HG03521 (cell line): Measurements from ENCODE around the gene DYNLL1.
"Not testable (repeated sequence)": the region's sequence is repeated elsewhere in the genome, so short reads cannot be mapped to it uniquely, and the experiment has no call there.

Experiments
- ATAC-seq: cut with Tn5 transposase; IDR thresholded peaks from one replicate; pipeline ENCODE4 v1.9.1; 2021; ENCODE audit warnings: mild to moderate bottlenecking, moderate library complexity; ENCODE audit not compliant: unreplicated experiment

Gene DYNLL1

DNA sequence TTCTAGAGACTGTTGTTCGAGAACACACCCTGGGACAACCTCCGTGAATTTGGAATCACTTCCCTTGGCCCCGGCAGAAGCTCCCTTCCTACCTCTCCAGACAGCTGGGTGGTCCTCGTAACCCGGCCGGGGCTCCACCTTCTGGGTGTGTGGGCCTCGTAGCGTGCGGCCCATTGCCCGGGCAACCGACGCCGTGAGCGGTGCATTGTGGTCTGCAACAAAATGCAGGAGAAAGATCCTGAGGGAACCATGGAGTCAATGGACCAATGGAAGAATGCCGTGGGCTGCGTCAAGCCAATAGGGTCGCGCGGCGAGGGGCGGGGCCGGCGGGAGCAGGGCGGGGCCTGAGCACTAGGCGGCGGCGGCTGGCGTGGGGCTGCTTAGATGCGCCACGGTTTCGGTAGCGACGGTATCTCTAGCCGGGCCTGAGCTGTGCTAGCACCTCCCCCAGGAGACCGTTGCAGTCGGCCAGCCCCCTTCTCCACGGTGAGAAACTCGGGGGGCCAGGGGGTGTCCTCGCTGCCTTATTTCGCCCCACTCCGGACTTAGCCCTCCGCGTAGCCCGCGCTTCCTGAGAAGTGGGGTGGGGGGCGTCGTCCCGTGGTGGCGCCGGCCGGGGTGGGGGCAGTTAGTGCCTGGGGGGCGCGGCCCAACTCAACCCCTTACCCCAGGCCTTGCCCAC is at the start of gene DYNLL1:
Gene DYNLL1, plus strand, starts transcription at position 383 of the 682 bp plus-strand sequence. CDS start 309 bp downstream, outside the sequence.
- peak; percentile 92 for ATAC-seq

DNA sequence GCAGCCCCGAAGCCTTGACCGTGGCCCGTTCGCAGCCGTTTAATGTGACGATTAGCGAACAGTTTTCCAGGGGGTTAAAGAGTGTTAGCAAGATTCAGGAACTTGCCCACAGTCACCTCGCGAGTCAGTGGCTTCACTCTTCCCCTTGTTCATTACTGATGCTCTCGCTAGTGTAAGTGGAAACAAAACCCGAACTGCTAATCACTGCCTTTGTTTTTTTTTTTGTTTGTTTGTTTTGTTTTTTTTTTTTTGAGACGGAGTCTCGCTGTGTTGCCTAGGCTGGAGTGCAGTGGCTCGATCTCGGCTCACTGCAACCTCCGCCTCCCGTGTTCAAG is 49.1 kb upstream of the DYNLL1 start:
- not testable (repeated sequence) for ATAC-seq

DNA sequence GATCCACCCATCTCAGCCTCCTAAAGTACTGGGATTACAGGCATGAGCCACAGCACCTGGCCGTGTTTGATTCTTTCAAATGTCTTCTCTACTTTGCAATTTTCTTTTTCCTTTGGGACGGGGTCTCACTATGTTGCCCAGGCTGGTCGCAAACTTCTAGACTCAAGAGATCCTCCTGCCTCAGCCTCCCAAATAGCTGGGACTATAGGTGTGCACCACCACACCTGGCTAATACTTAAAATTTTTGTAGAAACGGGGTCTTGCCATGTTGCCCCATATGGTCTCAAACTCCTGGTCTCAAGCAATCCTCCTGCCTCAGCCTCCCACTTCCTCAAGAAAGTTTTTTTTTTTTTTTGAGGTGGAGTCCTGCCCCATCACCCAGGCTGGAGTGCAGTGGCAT is 47.9 kb upstream of the DYNLL1 start:
- ATAC-seq: no peak

DNA sequence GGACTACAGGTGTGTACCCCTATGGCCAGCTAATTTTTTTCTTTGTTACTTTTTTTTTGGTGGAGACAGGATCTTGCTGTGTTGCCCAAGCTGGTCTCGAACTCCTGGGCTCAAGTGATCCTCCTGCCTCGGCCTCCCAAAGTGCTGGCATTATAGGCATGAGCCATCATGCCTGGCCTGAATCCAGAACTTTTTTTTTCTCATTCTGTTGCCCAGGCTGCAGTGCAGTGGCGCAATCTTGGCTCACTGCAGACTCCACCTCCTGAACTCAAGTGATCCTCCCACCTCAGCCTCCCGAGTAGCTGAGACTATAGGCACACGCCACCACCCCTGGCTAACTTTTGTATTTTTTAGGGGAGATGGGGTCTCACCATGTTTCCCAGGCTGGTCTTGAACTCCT is 43.4 kb upstream of the DYNLL1 start:
- ATAC-seq: not testable (repeated sequence)

DNA sequence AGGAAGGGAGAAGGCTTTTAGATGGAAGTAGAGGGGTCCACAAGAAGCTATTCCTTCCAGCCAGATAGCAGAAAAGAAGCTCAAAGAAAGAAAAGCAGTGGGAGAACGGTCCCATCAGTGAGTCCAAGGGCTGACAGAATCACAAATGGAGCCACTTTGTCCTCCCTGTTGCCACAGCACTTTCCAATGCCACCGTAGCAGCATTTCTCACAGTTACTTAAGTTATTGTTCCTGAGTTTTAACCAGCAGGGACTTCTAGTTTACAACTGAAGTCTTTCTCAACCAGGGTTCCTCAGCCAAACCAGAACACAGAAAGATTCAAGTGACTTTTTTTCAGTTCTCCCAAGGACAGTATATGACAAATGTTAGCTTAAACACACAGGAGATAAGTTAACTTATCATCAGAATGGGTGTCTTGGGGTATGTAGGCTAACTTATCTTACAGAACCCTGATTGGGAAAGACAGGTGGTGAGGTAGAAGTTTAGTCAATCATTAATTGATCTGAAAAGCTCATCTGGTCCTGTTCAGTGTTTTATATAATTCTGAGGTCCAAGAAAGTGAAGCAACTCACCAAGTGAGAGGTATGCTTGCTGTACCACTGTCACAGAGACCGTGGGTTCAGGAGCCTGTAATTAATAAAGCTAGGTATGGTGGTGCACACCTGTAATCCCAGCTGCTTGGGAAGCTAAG is 42.7 kb upstream of the DYNLL1 start:
- no peak for ATAC-seq

DNA sequence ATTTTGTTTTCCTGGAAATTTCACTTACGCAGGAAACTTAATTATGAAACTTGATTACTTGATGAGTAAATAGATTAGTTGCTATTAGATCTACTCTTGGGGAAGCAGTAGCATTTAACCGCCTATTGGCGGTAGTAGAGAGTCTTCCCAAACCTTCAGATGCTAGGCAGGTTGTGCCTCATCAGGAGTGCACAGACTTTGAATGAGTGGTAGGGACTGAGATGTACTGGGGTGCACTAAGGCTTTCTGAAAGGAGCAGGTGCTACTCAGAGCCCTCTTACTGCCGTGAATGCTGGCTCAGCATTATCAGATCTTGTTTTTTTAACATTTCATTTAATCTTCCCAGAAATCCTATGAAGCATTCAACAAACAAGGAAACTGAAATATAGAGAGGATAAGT is 41.9 kb upstream of the DYNLL1 start:
- no peak for ATAC-seq

DNA sequence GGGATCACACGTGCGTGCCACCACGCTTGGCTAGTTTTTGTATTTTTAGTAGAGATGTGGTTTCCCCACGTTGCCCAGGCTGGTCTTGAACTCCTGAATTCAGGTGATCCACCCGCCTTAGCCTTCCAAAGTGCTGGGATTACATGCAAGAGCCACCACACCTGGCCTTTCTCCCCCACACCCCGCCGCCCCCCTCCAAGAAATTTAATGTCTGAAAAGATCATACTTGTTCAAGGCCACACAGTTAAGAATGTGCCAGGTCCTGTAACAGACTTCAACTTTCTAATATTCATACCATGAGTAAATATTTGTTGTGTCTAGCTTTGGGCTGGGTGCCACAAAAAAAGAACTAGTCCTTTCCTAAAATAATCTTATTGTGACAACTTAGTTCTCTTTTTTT is 40.6 kb upstream of the DYNLL1 start:
- ATAC-seq: no peak

DNA sequence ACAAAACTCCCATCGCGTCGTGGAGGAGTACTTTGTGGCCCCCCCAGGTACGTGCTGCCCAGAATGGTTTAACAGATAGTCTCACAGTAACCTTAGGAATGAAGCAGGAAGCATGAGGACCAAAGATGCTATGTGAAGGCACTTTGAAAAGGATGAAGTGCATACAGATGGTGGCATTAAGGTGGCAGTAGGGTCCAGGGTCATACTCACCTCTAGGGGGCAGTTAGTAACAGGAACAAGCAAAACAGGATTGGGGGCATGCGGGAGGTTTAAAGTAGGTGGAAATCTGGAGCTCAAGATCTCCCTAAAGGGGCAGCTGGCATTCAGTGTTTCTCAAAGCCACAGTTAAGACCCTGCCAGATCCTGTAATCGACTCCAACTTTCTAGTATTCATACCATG is 38.8 kb upstream of the DYNLL1 start:
- no peak for ATAC-seq

DNA sequence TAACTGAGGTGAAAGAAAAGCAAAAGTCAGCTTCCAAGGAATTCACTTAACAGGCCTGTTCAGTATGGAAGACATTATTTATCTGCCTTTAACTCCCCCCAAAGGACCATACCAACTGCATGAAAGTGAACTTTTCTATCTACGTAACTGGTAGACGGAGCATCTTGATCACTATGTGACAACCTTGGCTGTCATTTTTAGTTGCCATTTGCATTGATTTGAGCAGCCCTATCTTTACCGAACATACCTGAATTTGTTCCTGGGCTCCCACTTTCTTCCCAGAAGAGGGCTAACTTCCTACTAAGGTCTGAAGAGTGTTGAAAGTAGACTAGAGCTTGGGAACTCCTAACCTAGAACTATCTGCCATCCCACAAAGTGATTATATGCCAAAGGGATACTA is 35.8 kb upstream of the DYNLL1 start:
- no peak for ATAC-seq

DNA sequence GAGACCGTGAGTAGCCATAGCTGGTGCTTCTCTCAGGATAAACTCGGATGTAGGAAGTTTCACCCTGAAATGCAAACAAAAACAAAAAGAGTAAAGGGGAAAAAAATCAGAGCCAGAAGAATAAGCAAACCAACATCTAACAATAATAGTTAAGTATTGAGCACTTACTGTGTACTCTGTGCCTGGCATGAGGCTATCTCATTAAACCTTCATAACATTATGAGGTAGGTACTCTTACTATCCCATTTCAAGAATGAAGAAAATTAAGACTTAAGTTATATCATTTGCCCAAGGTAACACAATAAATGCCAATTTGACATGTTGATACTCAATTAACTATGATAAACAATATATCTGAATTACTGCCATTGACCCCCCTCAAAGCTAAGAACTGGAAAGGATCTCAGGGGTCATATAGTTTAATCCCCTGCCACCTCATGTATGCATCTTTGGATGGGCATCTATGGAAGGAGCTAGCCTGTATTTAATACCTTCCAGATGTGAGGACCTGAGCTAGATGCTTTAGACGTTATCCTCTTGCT is 33.7 kb upstream of the DYNLL1 start:
- ATAC-seq: no peak

DNA sequence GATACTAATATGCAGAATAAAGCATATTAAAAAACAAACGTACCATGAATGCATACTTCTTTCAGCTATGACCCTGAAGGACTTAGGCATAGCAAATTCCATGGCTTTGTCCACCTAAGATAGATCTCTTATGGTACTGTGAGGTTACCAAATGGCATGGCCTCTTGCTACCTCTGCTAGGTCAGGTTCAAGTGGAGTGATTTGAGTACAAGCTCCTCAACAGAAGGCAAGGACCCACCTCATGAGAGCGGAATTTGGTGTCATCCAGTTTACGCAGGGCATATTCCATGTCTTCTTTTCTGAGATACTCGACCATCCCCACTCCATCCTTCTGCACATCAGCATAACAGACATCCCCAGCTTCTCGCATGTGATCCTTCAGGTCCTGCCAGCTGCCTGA is 32.2 kb upstream of the DYNLL1 start:
- no peak for ATAC-seq

DNA sequence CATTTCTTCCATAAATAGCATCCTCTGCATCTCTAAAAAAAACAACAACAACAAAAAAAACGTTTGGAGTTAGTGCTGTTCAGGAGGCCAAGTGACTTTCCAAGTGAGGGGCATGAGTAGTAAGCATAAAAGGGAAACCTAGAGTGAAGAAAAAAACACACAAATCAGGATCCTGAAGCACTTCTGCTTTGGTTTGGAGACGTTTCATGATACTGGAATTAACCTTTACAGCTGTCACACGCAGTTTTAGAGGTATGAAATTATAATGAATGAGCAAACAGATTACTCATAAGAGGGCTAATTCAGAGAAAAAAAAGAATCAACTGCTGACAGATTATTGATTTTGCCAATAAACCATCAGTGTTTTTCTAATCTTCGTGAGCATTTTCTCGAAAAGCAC is 30.2 kb upstream of the DYNLL1 start:
- no peak for ATAC-seq

DNA sequence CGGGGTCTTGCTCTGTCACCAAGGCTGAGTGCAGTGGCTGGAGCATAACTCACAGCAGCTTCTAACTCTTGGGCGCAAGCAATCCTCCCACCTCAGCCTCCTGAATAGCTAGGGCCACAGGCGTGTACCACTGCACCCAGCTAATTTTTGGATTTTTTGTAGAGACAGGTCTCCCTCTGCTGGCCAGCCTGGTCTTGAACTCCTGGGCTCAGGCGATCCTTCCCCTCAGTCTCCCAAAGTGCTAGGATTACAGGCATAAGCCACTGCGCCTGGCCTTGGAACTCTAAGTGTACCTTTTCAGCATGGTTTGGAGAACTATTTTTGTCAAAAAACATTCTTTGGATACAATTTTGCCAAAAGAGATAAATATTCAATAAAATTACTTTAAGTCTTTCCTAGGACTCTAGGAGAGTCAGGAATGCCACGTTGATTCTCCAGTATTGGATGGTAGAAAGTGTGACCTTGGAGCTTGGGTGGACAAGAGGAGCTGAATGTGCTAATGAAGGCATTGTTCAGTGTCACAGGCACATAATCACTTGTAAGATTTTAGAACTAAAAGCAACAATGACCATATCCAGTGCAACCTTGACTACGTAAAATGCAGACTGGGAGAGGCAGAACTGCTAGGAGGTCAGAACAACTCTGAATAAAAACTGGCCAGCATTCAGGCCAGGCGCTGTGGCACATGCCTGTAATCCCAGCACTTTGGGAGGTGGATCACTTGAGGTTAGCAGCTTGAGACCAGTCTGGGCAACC is 29.2 kb upstream of the DYNLL1 start:
- no peak for ATAC-seq

DNA sequence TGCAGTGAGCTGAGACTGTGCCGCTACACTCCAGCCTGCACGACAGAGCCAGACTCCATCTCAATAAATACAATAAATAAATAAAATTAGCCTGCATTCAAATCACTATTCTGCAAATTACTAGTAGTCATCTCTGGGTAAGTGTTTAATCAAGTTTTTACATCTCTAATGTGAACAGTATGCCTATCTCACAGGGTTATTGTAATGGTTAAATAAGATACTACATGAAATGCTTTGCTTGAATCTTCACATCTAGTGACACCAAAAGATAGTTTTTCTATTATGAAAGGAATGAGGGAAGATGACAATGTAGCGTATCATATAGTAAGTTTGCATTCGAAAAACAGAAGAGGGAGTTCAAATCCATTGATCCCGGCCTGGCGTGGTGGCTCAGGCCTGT is 28.5 kb upstream of the DYNLL1 start:
- no peak for ATAC-seq

DNA sequence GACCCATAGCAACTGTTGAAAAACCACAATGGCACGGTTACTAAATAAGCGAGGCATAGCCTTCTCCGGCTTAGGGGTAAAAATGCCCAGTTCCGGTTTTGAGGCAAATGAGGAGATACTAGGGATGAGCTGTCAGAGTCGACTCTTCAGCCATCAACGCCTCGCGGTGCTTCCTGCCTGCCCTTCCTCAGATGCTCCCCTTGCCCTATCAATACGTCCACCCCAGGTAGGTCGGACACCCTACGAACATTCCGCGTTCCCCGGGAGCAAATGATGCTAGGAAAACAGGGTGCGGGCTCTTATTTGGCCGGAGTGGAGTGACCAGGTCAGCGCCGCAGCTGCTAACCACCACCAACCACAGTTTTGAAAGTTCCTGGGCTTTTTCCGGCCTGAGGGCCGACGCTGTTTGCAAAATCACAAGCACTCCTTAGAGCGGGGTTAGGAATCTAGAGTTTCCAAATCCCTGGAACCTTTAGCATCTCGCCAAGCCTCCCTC is 27.5 kb upstream of the DYNLL1 start:
- ATAC-seq: no peak

DNA sequence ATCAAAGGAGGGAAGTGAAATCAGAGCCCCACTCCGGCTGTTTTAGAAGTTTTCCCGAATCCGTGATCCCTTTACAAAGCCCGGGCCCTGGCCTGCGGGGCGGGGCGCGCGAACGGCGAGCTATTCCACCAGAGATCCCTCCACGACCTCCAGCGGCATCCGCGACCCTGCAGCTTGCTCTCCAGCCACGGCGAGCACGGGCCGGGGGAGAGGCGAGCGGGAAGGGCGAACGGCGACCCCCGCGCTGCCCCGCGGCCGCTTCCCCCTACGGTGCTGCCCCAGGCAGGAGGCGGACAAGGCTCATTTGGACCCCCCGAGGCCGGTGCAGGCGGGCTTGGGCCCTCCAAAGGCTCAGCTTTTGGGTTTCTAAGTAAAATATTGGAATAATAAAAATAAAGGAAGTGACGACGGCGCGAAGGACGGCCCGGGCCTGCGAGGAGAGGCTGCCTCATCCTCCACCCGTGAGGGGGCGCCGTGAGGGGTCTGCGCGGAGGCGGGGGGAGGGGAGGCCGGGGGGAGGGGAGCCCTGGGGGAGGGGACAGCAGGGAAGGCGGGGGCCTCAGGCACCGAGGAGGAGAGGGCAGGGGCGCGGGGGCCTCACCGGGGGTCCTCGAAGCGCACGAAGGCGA is 27.0 kb upstream of the DYNLL1 start:
- peak; percentile 21 for ATAC-seq

DNA sequence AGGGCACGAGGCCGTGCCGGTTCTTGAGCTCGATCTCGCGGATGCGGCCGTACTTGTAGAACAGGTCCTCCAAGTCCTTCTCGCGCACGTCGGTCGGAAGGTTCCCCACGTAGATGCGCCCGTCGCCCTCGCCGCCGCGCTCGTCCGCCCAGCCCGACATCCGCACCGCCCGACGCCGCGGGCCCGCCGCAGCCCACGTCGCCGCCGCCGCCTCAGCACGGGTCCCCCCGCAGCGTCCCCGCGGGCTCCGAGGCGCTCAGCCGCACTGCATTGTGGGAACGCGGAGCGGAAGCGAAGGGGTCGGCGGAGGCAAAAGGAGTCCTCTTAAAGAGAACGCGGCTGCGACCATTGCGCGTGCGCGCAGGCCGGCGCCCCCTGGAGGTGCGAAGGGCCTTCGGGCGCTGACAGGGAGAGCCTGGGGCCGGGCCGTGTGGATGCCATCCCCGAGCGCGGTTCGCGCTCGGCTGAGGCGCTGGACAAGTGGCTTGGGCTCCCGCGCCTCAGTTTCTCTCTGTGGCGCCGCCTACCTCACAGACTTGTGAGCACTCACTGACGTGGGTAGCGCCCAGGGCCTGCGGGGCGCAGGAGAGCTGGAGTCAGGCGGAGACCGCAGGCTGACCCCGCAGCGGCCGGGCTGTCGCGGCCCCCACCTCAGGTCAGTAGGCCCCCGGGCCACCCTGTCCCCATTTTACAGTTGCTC is 26.3 kb upstream of the DYNLL1 start, which contains the start of gene SRSF9:
Gene SRSF9, minus strand, starts transcription at position 299 of the 700 bp plus-strand sequence. Its CDS starts 139 bp downstream, at position 160.
- peak; percentile 78 for ATAC-seq

DNA sequence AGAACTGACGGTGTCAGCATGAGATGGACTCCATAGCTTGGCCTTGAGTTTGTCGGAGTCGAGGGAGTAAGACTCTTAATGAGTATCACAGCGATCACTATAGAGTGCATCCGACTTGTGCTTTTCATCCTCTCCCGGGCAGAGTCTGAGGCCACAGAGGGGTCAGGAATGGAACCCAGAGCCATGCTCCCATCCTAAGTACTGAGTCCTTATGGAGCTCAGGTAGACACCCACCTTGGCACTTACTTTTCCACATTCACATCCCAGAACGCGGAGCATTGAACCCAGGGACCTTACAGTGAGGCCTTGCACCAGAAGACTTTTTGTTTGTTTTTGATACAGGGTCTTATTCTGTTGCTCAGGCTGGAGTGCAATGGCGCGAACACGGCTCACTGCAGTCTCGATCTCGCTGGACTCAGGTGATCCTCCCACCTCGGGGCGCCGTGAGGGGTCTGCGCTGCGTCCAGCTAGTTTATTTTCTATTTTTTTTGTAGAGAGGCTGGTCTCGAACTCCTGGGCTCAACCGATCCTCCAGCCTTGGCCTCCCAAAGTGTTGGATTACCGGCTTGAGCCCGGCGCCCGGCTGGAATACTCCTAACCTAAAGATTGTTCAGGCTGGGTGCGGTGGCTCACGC is 25.6 kb upstream of the DYNLL1 start:
- ATAC-seq: peak; percentile 14

DNA sequence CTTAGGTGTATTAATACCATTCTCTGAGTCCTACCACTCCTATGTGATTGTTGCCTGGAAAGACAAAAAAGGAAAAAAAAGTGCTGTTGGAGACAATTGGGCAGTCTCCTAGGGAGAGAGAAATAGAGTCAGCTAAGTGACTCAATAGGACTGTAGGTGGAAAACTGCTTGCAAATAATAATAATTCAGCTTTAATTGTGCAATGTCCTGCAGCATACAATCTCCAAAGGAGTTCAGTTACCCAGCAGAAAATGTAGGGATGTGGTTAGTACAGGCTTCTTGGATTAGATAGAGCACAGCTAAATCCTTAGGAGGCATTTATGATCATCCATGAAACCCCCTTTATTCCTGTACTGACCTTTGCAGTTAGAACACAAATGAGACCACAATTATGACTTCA is 23.4 kb upstream of the DYNLL1 start:
- no peak for ATAC-seq
